HUES48 (cell line): ENCODE measurements around the gene CFAP43.

ENCODE experiments used
- H3K27ac ChIP-seq: one replicate; pipeline ENCODE4 v1.7.0; 2013; ENCODE audit warnings: low read depth, low read length, inconsistent platforms
- H3K27me3 ChIP-seq: 2 replicates; pipeline ENCODE4 v1.6.1; 2013; ENCODE audit warnings: mild to moderate bottlenecking, low read length; ENCODE audit not compliant: control insufficient read depth, insufficient read depth
- H3K36me3 ChIP-seq: 2 replicates; pipeline ENCODE4 v1.6.1; 2013; ENCODE audit warnings: low read length; ENCODE audit not compliant: control insufficient read depth, insufficient read depth
- H3K4me1 ChIP-seq: 2 replicates; pipeline ENCODE4 v1.6.1; 2013; ENCODE audit warnings: mild to moderate bottlenecking, low read length; ENCODE audit not compliant: control insufficient read depth, insufficient read depth
- H3K4me3 ChIP-seq: 2 replicates; pipeline ENCODE4 v1.5.1; 2013; ENCODE audit warnings: mild to moderate bottlenecking, low read depth, low read length
- H3K9ac ChIP-seq: 2 replicates; pipeline ENCODE4 v1.6.1; 2013; ENCODE audit warnings: mild to moderate bottlenecking, low read depth, low read length, moderate library complexity
- H3K9me3 ChIP-seq: 2 replicates; pipeline ENCODE4 v1.6.1; 2013; ENCODE audit warnings: low read length; ENCODE audit not compliant: control insufficient read depth, insufficient read depth

Gene CFAP43

GRCh38 chr10:104220522-104220921 is 11.6 kb downstream of the CFAP43 start:
- no peak overlapping the region for H3K27ac ChIP-seq
- H3K27me3 ChIP-seq: no peaks in the 10 kb centered on the region
- no peaks in the 10 kb centered on the region for H3K4me1 ChIP-seq
- H3K36me3 ChIP-seq: no peaks in the 10 kb centered on the region
- H3K9me3 ChIP-seq: no peaks in the 10 kb centered on the region
- H3K9ac ChIP-seq: no peak overlapping the region
- H3K4me3 ChIP-seq: no peak overlapping the region

- H3K36me3 ChIP-seq: no peaks in the 10 kb centered on the region
- no peak overlapping the region for H3K4me3 ChIP-seq
- no peaks in the 10 kb centered on the region for H3K4me1 ChIP-seq
- H3K27ac ChIP-seq: no peak overlapping the region
- H3K9ac ChIP-seq: no peak overlapping the region
- H3K27me3 ChIP-seq: no peaks in the 10 kb centered on the region
- no peaks in the 10 kb centered on the region for H3K9me3 ChIP-seq
Measured at GRCh38 chr10:104218751-104219150, 13.4 kb downstream of the CFAP43 start.

GRCh38 chr10:104216631-104217030 is 15.5 kb downstream of the CFAP43 start:
- no peaks in the 10 kb centered on the region for H3K27me3 ChIP-seq
- no peaks in the 10 kb centered on the region for H3K9me3 ChIP-seq
- H3K36me3 ChIP-seq: no peaks in the 10 kb centered on the region
- no peak overlapping the region for H3K27ac ChIP-seq
- H3K9ac ChIP-seq: no peak overlapping the region
- no peaks in the 10 kb centered on the region for H3K4me1 ChIP-seq
- no peak overlapping the region for H3K4me3 ChIP-seq

- no peak overlapping the region for H3K9ac ChIP-seq
- no peaks in the 10 kb centered on the region for H3K27me3 ChIP-seq
- H3K9me3 ChIP-seq: no peaks in the 10 kb centered on the region
- H3K4me1 ChIP-seq: no peaks in the 10 kb centered on the region; the same call in 1 of the 2 replicates
- no peak overlapping the region for H3K4me3 ChIP-seq
- H3K36me3 ChIP-seq: no peaks in the 10 kb centered on the region
- H3K27ac ChIP-seq: no peak overlapping the region
Measured at GRCh38 chr10:104209575-104210198, 22.5 kb downstream of the CFAP43 start.

GRCh38 chr10:104208730-104209129 is 23.4 kb downstream of the CFAP43 start:
- Histone ChIP-seq H3K4me1 (no peaks in the 10 kb centered on the region; the same call in 1 of the 2 replicates), H3K9ac (no peak overlapping the region), H3K4me3 (no peak overlapping the region), H3K36me3 (no peaks in the 10 kb centered on the region), H3K27ac (no peak overlapping the region), H3K27me3 (no peaks in the 10 kb centered on the region), H3K9me3 (no peaks in the 10 kb centered on the region)

- no peaks in the 10 kb centered on the region for H3K27me3 ChIP-seq
- H3K27ac ChIP-seq: no peak overlapping the region
Measured at GRCh38 chr10:104202231-104202630, 29.9 kb downstream of the CFAP43 start.

GRCh38 chr10:104201636-104202035 is 30.5 kb downstream of the CFAP43 start:
- H3K9me3 ChIP-seq: no peaks in the 10 kb centered on the region
- H3K4me3 ChIP-seq: no peak overlapping the region
- no peaks in the 10 kb centered on the region; the same call in 1 of the 2 replicates for H3K4me1 ChIP-seq
- H3K36me3 ChIP-seq: no peaks in the 10 kb centered on the region
- H3K9ac ChIP-seq: no peak overlapping the region
- H3K27me3 ChIP-seq: no peaks in the 10 kb centered on the region
- no peak overlapping the region for H3K27ac ChIP-seq

More at GRCh38 chr10:104202231-104202630, 29.9 kb downstream of the CFAP43 start:
- no peak overlapping the region for H3K9ac ChIP-seq
- H3K4me3 ChIP-seq: no peak overlapping the region
- H3K4me1 ChIP-seq: no peaks in the 10 kb centered on the region; the same call in 1 of the 2 replicates
- H3K9me3 ChIP-seq: no peaks in the 10 kb centered on the region
- H3K36me3 ChIP-seq: no peaks in the 10 kb centered on the region

- Histone ChIP-seq H3K36me3 (no peaks in the 10 kb centered on the region), H3K9ac (no peak overlapping the region), H3K4me1 (no peaks in the 10 kb centered on the region; the same call in 1 of the 2 replicates), H3K27me3 (no peaks in the 10 kb centered on the region), H3K4me3 (no peak overlapping the region), H3K27ac (no peak overlapping the region), H3K9me3 (no peaks in the 10 kb centered on the region)
Measured at GRCh38 chr10:104199567-104199966, 32.6 kb downstream of the CFAP43 start.

GRCh38 chr10:104197364-104197763 is 34.8 kb downstream of the CFAP43 start:
- no peaks in the 10 kb centered on the region for H3K9me3 ChIP-seq
- H3K27me3 ChIP-seq: no peaks in the 10 kb centered on the region
- H3K36me3 ChIP-seq: no peaks in the 10 kb centered on the region
- no peak overlapping the region for H3K4me3 ChIP-seq
- H3K4me1 ChIP-seq: no peaks in the 10 kb centered on the region; the same call in 1 of the 2 replicates
- H3K27ac ChIP-seq: no peak overlapping the region
- H3K9ac ChIP-seq: no peak overlapping the region

GRCh38 chr10:104195706-104196105 is 36.5 kb downstream of the CFAP43 start:
- Histone ChIP-seq H3K9ac (no peak overlapping the region), H3K27me3 (no peaks in the 10 kb centered on the region), H3K4me1 (no peaks in the 10 kb centered on the region; the same call in 1 of the 2 replicates), H3K36me3 (no peaks in the 10 kb centered on the region), H3K4me3 (no peak overlapping the region), H3K27ac (no peak overlapping the region), H3K9me3 (no peaks in the 10 kb centered on the region)

- H3K4me1 ChIP-seq: no peaks in the 10 kb centered on the region; the same call in 1 of the 2 replicates
- H3K27ac ChIP-seq: no peak overlapping the region
- no peaks in the 10 kb centered on the region for H3K27me3 ChIP-seq
- no peaks in the 10 kb centered on the region for H3K36me3 ChIP-seq
- no peak overlapping the region for H3K4me3 ChIP-seq
- H3K9ac ChIP-seq: no peak overlapping the region
- no peaks in the 10 kb centered on the region for H3K9me3 ChIP-seq
Measured at GRCh38 chr10:104193787-104194186, 38.4 kb downstream of the CFAP43 start.
